A673 (cell line): ENCODE results near the gene FBXL15. TPM values are rescaled to one million over a fixed set of nuclear protein-coding genes. Genes with fewer than 3 reads are reported as not detected.

ENCODE experiments used
- BruUV-seq: library from RNA; stranded (reverse); fragments of 400-500 nt; replicated peaks from 2 replicates; lab custom pipeline; 2021; lab: Mats Ljungman, UMichigan
- CTCF ChIA-PET: fragments of 300-600 bp; sonication (Branson Sonifier 250); formaldehyde crosslinking; loops from one replicate; lab custom pipeline; 2022; ENCODE audit warnings: antibody characterized with exemption; lab: Charles Lee
- POLR2A ChIA-PET: fragments of 300-600 bp; sonication (Branson Sonifier 250); formaldehyde crosslinking; loops from one replicate; lab custom pipeline; 2022; ENCODE audit warnings: antibody characterized with exemption; ENCODE audit not compliant: low non-redundant PET; lab: Charles Lee
- DNase-seq: peaks from one replicate; pipeline ENCODE4 v3.0.0-alpha.2; 2015; ENCODE audit warnings: low spot score
- H3K27ac ChIP-seq: fragments of 200-600 bp; sonication (generic); 2 replicates; pipeline ENCODE4 v1.5.1; 2016; ENCODE audit warnings: mixed run types, low read depth, mild to moderate bottlenecking, mixed read lengths, antibody characterized with exemption, low read length; ENCODE audit not compliant: poor library complexity, severe bottlenecking
- H3K27me3 ChIP-seq: fragments of 200-600 bp; sonication (generic); replicated peaks from 2 replicates; pipeline ENCODE4 v1.6.1; 2017; ENCODE audit warnings: mixed run types, low read depth, mild to moderate bottlenecking, mixed read lengths, antibody characterized with exemption, low read length; ENCODE audit not compliant: insufficient read depth, poor library complexity
- H3K36me3 ChIP-seq: fragments of 200-600 bp; sonication (generic); 2 replicates; pipeline ENCODE4 v1.6.1; 2016; ENCODE audit warnings: mixed run types, mild to moderate bottlenecking, mixed read lengths, antibody characterized with exemption, low read length; ENCODE audit not compliant: insufficient read depth, poor library complexity, severe bottlenecking
- H3K4me1 ChIP-seq: fragments of 200-600 bp; sonication (generic); 2 replicates; pipeline ENCODE4 v1.6.1; 2017; ENCODE audit warnings: mixed run types, mild to moderate bottlenecking, mixed read lengths, antibody characterized with exemption, low read length; ENCODE audit not compliant: insufficient read depth, poor library complexity, severe bottlenecking
- H3K4me3 ChIP-seq: fragments of 200-600 bp; sonication (generic); 2 replicates; pipeline ENCODE4 v1.5.1; 2016; ENCODE audit warnings: low read depth, mixed run types, mild to moderate bottlenecking, mixed read lengths, low read length; ENCODE audit not compliant: poor library complexity, severe bottlenecking
- H3K9me3 ChIP-seq: fragments of 200-600 bp; sonication (generic); 2 replicates; pipeline ENCODE4 v1.6.1; 2016; ENCODE audit warnings: mixed run types, low read depth, mild to moderate bottlenecking, mixed read lengths, antibody characterized with exemption, low read length; ENCODE audit not compliant: poor library complexity, severe bottlenecking
- CTCF ChIP-seq: fragments of 300-800, 200-600 bp; sonication (generic); conservative IDR thresholded peaks from 2 replicates; pipeline ENCODE4 v1.5.1; 2017; ENCODE audit warnings: low read depth, mild to moderate bottlenecking, antibody characterized with exemption, low read length, moderate library complexity, mixed read lengths
- EZH2 ChIP-seq: fragments of 200-600 bp; sonication (generic); IDR thresholded peaks from 2 replicates; pipeline ENCODE4 v1.6.1; 2017; ENCODE audit warnings: borderline replicate concordance, low read depth, mild to moderate bottlenecking, mixed read lengths, antibody characterized with exemption, low read length; ENCODE audit not compliant: poor library complexity, severe bottlenecking
- intact Hi-C: fragments of 100-400 bp; cut with micrococcal nuclease; formaldehyde crosslinking; loops from one replicate; pipeline ENCODE4 v1.10.0; 2022; ENCODE audit not compliant: unreplicated experiment
- total RNA-seq: library from RNA; stranded (reverse); gene quantifications from 2 replicates; pipeline ENCODE4 v1.2.3, GENCODE V29; 2021

FBXL15 gene
- total RNA-seq, 1 experiment from 2014 or later, result 8.9 TPM

- BruUV-seq, result no TSS peak
Observed at GRCh38 chr10:102405632-102406031, 15.0 kb upstream of the FBXL15 start.

GRCh38 chr10:102406815-102407214 is 13.8 kb upstream of the FBXL15 start:
- H3K27me3 ChIP-seq, result no peaks in the 10 kb centered on the region
- ChIA-PET CTCF (no interaction called here), POLR2A (interaction anchor here (0.6 kb wide), 1 partner anchor 25 kb away, joined by 4 read pairs; the partner anchor contains the start of gene CUEDC2)
- H3K4me1 ChIP-seq, result peaks cover 23% of the 10 kb centered on the region
- H3K4me3 ChIP-seq, result no peak overlapping the region
- intact Hi-C loops, result no loop called here
- no peak for DNase-seq
- no peaks in the 10 kb centered on the region for H3K9me3 ChIP-seq
- no peak for TF ChIP-seq CTCF
- TF ChIP-seq EZH2, result no peak
- no peak overlapping the region for H3K27ac ChIP-seq
- no peaks in the 10 kb centered on the region for H3K36me3 ChIP-seq
- no TSS peak for BruUV-seq

More at GRCh38 chr10:102405632-102406031, 15.0 kb upstream of the FBXL15 start:
- CTCF ChIA-PET, result interaction anchor here (0.5 to 1.2 kb wide), 2 partner anchors 11 to 178 kb away, joined by 4 read pairs; no protein-coding TSS in a partner anchor
- no peak overlapping the region for H3K27ac ChIP-seq
- H3K36me3 ChIP-seq, result no peaks in the 10 kb centered on the region
- TF ChIP-seq EZH2, result no peak
- TF ChIP-seq CTCF, result no peak
- intact Hi-C loops, result no loop called here
- peaks cover 20% of the 10 kb centered on the region for H3K4me1 ChIP-seq
- no peaks in the 10 kb centered on the region for H3K9me3 ChIP-seq
- no peak overlapping the region for H3K4me3 ChIP-seq
- POLR2A ChIA-PET, result no interaction called here
- no peaks in the 10 kb centered on the region for H3K27me3 ChIP-seq
- DNase-seq, result no peak

GRCh38 chr10:102407425-102408130 is 13.1 kb upstream of the FBXL15 start:
- Histone ChIP-seq H3K27me3 (no peaks in the 10 kb centered on the region), H3K4me3 (no peak overlapping the region), H3K27ac (no peak overlapping the region), H3K36me3 (no peaks in the 10 kb centered on the region), H3K4me1 (peaks cover 23% of the 10 kb centered on the region), H3K9me3 (no peaks in the 10 kb centered on the region)
- DNase-seq, result no peak
- TF ChIP-seq CTCF (no peak), EZH2 (no peak)
- intact Hi-C loops, result no loop called here
- CTCF ChIA-PET, result no interaction called here
- BruUV-seq, result no TSS peak
- POLR2A ChIA-PET, result interaction anchor here (0.6 kb wide), 1 partner anchor 25 kb away, joined by 4 read pairs; the partner anchor contains the start of gene CUEDC2
